HG03045 (cell line): Measurements from ENCODE around the gene NASP.

Source experiments
- ATAC-seq: cut with Tn5 transposase; IDR thresholded peaks from one replicate; pipeline ENCODE4 v1.9.1; 2021; ENCODE audit warnings: mild to moderate bottlenecking, moderate library complexity; ENCODE audit not compliant: unreplicated experiment

The NASP gene

DNA sequence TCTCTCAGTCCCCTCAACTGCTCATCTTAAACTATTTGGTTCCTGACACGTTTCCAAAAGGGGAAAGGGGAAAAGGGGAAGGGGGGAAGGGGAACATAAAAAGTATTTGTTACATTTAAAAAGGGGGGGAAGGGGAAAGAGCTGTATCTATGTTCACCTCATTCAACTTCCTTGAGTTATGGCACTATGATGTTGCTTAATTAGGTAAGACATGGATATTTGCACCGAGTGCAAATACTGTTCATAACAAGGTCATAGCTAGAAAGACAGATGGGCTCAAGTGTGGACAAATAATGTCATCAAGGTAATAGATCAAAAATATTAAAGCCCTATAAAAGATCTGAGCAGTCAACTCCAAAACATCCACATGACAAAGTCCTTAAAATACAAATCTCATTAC is 76.5 kb downstream of the NASP start:
- no peak for ATAC-seq

DNA sequence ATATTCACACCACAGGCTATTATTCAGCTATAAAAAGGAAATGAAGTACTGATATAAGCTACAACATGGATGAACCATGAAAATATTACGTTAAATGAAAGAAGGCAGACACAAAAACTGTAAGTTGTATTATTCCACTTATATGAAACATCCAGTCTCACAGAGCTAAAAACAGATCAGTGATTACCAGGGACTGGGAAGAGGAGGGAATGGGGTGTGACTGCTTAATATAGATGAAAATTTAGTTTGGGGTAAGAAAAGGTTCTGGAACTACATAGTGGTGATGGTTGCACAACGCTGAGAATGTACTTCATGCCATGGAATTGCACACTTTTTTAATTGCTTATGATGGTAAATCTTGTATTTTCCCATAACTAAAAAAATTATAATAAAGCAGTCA is 83.0 kb downstream of the NASP start:
- ATAC-seq: no peak

DNA sequence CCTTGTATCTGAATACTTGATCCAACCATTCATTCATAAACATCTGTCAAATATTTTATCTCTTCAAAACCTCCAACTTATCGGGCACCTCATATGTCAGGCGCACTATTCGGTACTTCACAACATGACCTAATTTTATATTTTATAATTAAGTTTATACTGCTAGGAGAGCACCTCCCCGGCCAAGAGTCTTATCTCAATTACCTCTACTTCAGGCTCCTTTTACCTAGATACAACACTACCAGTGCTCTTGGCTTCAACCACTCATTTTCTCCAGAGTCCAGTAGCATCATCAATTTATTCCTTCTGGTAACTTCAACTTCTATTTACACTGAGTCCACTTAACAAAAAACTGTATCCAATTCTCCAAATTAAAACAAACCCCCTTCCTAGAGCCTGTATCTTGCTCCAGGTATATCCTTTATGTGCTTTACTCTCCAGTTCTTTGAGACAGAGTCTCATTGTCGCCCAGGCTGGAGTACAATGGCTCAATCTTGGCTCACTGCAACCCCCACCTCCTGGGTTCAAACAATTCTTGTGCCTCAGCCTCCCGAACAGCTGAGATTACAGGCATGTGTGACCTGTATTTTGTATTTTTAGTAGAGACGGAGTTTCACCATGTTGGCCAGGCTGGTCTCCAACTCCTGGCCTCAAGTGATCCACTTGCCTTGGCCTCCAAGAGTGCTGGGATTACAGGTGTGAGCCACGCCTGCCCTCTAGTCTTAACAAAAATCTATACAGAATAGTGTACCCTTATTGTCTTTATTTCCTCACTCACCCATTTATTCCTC is 83.7 kb downstream of the NASP start:
- ATAC-seq: no peak
